HepG2 (cell line): ENCODE results near the gene MIGA2. TPM values are rescaled to one million over a fixed set of nuclear protein-coding genes. Genes with fewer than 3 reads are reported as not detected.

Experiments used
- BCL3 ChIP-seq: sonication (generic); formaldehyde crosslinking; IDR thresholded peaks from 2 replicates; pipeline ENCODE4 v1.5.1; 2020; ENCODE audit warnings: mild to moderate bottlenecking, missing genetic modification reagents, moderate library complexity
- JDP2 ChIP-seq: sonication (generic); formaldehyde crosslinking; IDR thresholded peaks from 2 replicates; pipeline ENCODE4 v1.8.1; 2022; ENCODE audit warnings: missing genetic modification reagents, borderline replicate concordance
- MIXL1 ChIP-seq: IDR thresholded peaks from 2 replicates; pipeline ENCODE4 v1.6.1; 2016
- MTF1 ChIP-seq: sonication (generic); formaldehyde crosslinking; IDR thresholded peaks from 2 replicates; pipeline ENCODE4 v1.5.0; 2020; ENCODE audit warnings: missing genetic modification reagents
- MYC ChIP-seq: sonication (generic); formaldehyde crosslinking; IDR thresholded peaks from 2 replicates; pipeline ENCODE4 v1.9.0; 2021; ENCODE audit warnings: missing genetic modification reagents, borderline replicate concordance
- NFATC3 ChIP-seq: sonication (generic); formaldehyde crosslinking; IDR thresholded peaks from 2 replicates; pipeline ENCODE4 v1.5.1; 2020; ENCODE audit warnings: mild to moderate bottlenecking, missing genetic modification reagents
- NR2F1 ChIP-seq, 2 experiments: fragments of 450-650 bp in 1 of 2; formaldehyde crosslinking in 1 of 2; IDR thresholded peaks; 2 replicates each; pipeline versions ENCODE4 v1.5.0 to v1.6.1; 2016 to 2020; ENCODE audit warnings: mild to moderate bottlenecking in 1 of 2, missing compliant biosample characterization in 1 of 2, missing genetic modification reagents in 1 of 2, moderate library complexity in 1 of 2
- PRDM4 ChIP-seq: sonication (generic); formaldehyde crosslinking; IDR thresholded peaks from 2 replicates; pipeline ENCODE4 v1.9.0; 2021; ENCODE audit warnings: missing genetic modification reagents, borderline replicate concordance
- RAD51 ChIP-seq: fragments of 450-650 bp; IDR thresholded peaks from 2 replicates; pipeline ENCODE4 v1.6.1; 2016; ENCODE audit warnings: borderline replicate concordance
- RFX5 ChIP-seq: IDR thresholded peaks from 2 replicates; pipeline ENCODE4 v1.6.1; 2011; ENCODE audit warnings: low read depth, low read length, improper control_type of control experiment
- TFAP4 ChIP-seq: sonication (generic); IDR thresholded peaks from 2 replicates; pipeline ENCODE4 v1.6.1; 2016; ENCODE audit warnings: low read depth, borderline replicate concordance
- TOE1 ChIP-seq: sonication (generic); formaldehyde crosslinking; IDR thresholded peaks from 2 replicates; pipeline ENCODE4 v1.4.0; 2020; ENCODE audit warnings: mild to moderate bottlenecking, missing genetic modification reagents
- ZBTB10 ChIP-seq: sonication (generic); formaldehyde crosslinking; IDR thresholded peaks from 2 replicates; pipeline ENCODE4 v1.4.0; 2020; ENCODE audit warnings: missing genetic modification reagents, borderline replicate concordance
- ZBTB42 ChIP-seq: sonication (generic); formaldehyde crosslinking; IDR thresholded peaks from 2 replicates; pipeline ENCODE4 v1.5.0; 2020; ENCODE audit warnings: mild to moderate bottlenecking, missing genetic modification reagents
- ZNF446 ChIP-seq: sonication (generic); formaldehyde crosslinking; IDR thresholded peaks from 2 replicates; pipeline ENCODE4 v1.5.0; 2020; ENCODE audit warnings: mild to moderate bottlenecking, missing genetic modification reagents
- ZNF546 ChIP-seq: sonication (generic); formaldehyde crosslinking; conservative IDR thresholded peaks from 2 replicates; pipeline ENCODE4 v1.8.1; 2023; ENCODE audit warnings: mild to moderate bottlenecking, missing genetic modification reagents
- ZNF577 ChIP-seq: sonication (generic); formaldehyde crosslinking; IDR thresholded peaks from 2 replicates; pipeline ENCODE4 v1.4.0; 2020; ENCODE audit warnings: mild to moderate bottlenecking, low read depth, missing genetic modification reagents, borderline replicate concordance
- ZNF674 ChIP-seq: sonication (generic); formaldehyde crosslinking; IDR thresholded peaks from 2 replicates; pipeline ENCODE4 v1.5.0; 2020; ENCODE audit warnings: low read depth, mild to moderate bottlenecking, missing genetic modification reagents
- ZNF724P ChIP-seq: sonication (generic); formaldehyde crosslinking; IDR thresholded peaks from 2 replicates; pipeline ENCODE4 v1.8.0; 2022; ENCODE audit warnings: missing genetic modification reagents, borderline replicate concordance
- ZNF746 ChIP-seq: sonication (generic); formaldehyde crosslinking; IDR thresholded peaks from 2 replicates; pipeline ENCODE4 v1.8.0; 2022; ENCODE audit warnings: mild to moderate bottlenecking, missing genetic modification reagents
- ZXDC ChIP-seq: sonication (generic); formaldehyde crosslinking; IDR thresholded peaks from 2 replicates; pipeline ENCODE4 v1.5.0; 2020; ENCODE audit warnings: mild to moderate bottlenecking, missing genetic modification reagents
- polyA plus RNA-seq, 8 experiments: library from polyadenylated mRNA; depleted of rRNA in 3 of 8; stranded (reverse) in 7 of 8; unstranded in 1 of 8; fragments of >200 nt; fragmentation: Illumina TruSeq in 4 of 8; extraction: Trizol in 4 of 8; gene quantifications; 2 replicates each; pipeline versions ENCODE4 v1.2.1 to v1.2.3, GENCODE V29; 2011 to 2016; ENCODE audit warnings: low read depth in 4 of 8, missing spikeins in 1 of 8, mixed read lengths in 1 of 8; ENCODE audit not compliant: insufficient read depth in 1 of 8
- total RNA-seq, 5 experiments: library from RNA; depleted of rRNA; stranded (reverse); fragments of >200 nt; fragmentation: Illumina TruSeq; extraction: Trizol; gene quantifications; 2 replicates each; pipeline ENCODE4 v1.2.3, GENCODE V29; 2016; ENCODE audit warnings: low read depth in 1 of 5

Gene MIGA2
- total and polyA plus RNA-seq, 2 of the 13 experiments (the other 11 are each of a cell fraction or from before 2014, with no cell fraction given), result 10.8 to 17.1 TPM

GRCh38 chr9:129064499-129064908, 28.1 kb downstream of the MIGA2 start (continued):
- TF ChIP-seq MYC, result peak; percentile 47; the same call in 1 of the 2 replicates
- TF ChIP-seq RAD51, result no peak
- TF ChIP-seq RFX5, result no peak
- TF ChIP-seq BCL3, result peak; percentile 71
- TF ChIP-seq ZNF674 (CRISPR knock-in tag), result no peak
- TF ChIP-seq ZNF746 (CRISPR knock-in tag), result peak; percentile 58; the same call in 1 of the 2 replicates
- peak; percentile 91 for TF ChIP-seq TFAP4
- no peak for TF ChIP-seq ZBTB42 (CRISPR knock-in tag)
- TF ChIP-seq ZNF724P (CRISPR knock-in tag), result no peak
- TF ChIP-seq ZNF577 (CRISPR knock-in tag), result no peak
- TF ChIP-seq MIXL1, result peak; percentile 58; the same call in 1 of the 2 replicates
- no peak for TF ChIP-seq ZXDC (CRISPR knock-in tag)
- TF ChIP-seq MTF1 (CRISPR knock-in tag), result no peak
- TF ChIP-seq ZNF446, result no peak
- no peak for TF ChIP-seq PRDM4
- TF ChIP-seq ZBTB10 (CRISPR knock-in tag), result no peak
- TF ChIP-seq NFATC3 (CRISPR knock-in tag), result no peak
- no peak for TF ChIP-seq TOE1 (CRISPR knock-in tag)
- no peak for TF ChIP-seq JDP2 (CRISPR knock-in tag)
- TF ChIP-seq ZNF546 (CRISPR knock-in tag), result no peak
- peak; percentile 56 to 83 for TF ChIP-seq NR2F1 (CRISPR knock-in tag; IDR thresholded peaks at IDR 0.05)
